ENCODE measurements around the gene FSIP1. TPM values are rescaled to one million over a fixed set of nuclear protein-coding genes. Genes with fewer than 3 reads are reported as not detected.

The FSIP1 gene
- 0.25 TPM for total RNA-seq
- polyA plus RNA-seq = 1 to 10 TPM in 1 of 4 donors, under 1 TPM in 3; 0.08 to 1.1 (median 0.14) TPM

DNA sequence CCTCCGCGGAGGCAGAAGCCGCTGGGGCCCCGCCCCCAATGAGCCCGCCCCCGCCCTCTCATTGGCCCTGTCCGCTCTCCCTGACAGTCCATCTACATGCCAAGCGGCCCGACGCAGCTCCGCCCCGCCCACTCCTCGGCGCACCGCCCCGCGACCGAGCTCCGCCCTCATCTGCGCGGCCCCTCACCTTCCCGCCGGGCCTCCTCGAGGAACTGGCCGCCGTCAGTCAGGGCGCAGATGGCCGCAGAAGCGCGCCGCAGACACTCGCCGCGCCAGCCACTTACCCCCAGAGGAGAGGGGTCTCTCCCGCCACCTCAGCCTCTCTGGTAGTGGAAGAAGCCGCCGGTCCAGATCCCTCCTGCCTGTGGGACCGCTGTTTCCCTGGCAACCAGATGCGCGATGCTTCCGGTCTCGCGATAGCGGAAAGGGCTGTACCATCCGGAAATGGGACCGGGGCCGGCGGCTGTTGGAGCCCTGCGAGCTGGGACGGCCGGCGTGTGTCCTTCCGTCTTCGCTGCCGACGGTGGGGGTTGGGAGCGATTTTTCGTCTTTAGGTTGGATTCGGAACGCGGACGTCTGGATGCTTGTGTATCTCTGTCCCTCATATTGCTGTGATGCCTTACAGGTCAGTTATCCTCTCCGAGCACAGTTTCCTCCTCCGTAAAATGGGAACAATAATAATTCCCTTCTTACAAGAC, at the start of gene FSIP1:
FSIP1 (minus strand) TSS at position 401 of the 698 bp plus-strand sequence. CDS start 6,317 bp downstream, outside the sequence.
- Mint-ChIP-seq H3K27me3 (peaks cover 8% of the 10 kb centered on the region), H3K36me3 (no peaks in the 10 kb centered on the region), H3K4me1 (peaks cover 24 to 59% (median 38%) of the 10 kb centered on the region in 4 donors), H3K4me3 (peak within 1 kb of the TSS; percentile 94 to 97 (median 96)), H3K27ac (peak within 1 kb of the TSS; percentile 74 to 93 (median 90)), H3K9me3 (peaks cover 0 to 1% (median 0%) of the 10 kb centered on the region in 7 donors)
- DNase-seq (peak; percentile 91 to 98 (median 97)), ATAC-seq (ENCODE audit: low read depth in 2 of 2) (peak; percentile 99 to 100)
- Histone ChIP-seq H3K27ac (ENCODE audit: insufficient read depth, low read length, poor library complexity, severe bottlenecking) (peak within 1 kb of the TSS; percentile 73), H3K36me3 (ENCODE audit: control insufficient read depth, insufficient read depth, low read length) (no peaks in the 10 kb centered on the region), H3K27me3 (ENCODE audit: control insufficient read depth, insufficient read depth, low read length) (peaks cover 5% of the 10 kb centered on the region), H3K9me3 (ENCODE audit: control insufficient read depth in 2 of 2, low read length in 2 of 2) (no peaks in the 10 kb centered on the region), H3K4me1 (ENCODE audit: control insufficient read depth, insufficient read depth, low read length, poor library complexity, severe bottlenecking) (peaks cover 22% of the 10 kb centered on the region), H3K4me3 (ENCODE audit: low read depth, low read length) (peak within 1 kb of the TSS; percentile 97)

DNA sequence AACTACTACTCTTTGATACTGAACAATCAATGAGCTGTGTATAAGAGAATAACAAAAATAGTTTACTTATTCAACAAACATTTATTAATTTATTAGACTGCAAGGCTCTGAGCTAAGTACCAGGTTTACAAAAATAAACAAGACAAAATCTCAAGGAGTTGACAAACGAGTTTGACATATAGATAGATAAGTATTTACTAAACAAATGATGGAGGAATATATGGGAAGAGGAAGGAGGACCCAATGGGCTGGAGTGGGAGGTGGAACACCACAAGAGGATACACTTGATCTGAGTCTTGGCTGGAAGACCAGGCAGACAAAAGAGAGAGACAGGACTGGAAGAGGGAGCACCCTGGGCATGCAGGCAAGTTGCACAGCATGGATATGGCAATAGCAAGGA, 47.5 kb upstream of the FSIP1 start:
- Mint-ChIP-seq H3K4me3 (no peak overlapping the region), H3K9me3 (peaks cover 0 to 3% (median 0%) of the 10 kb centered on the region in 7 donors), H3K27me3 (peaks cover 53% of the 10 kb centered on the region), H3K27ac (no peak overlapping the region), H3K4me1 (peaks cover 0 to 4% (median 0%) of the 10 kb centered on the region in 4 donors), H3K36me3 (no peaks in the 10 kb centered on the region)
- H3K4me3 ChIP-seq (ENCODE audit: low read depth, low read length) = no peak overlapping the region
- no peak overlapping the region for H3K27ac ChIP-seq (ENCODE audit: insufficient read depth, low read length, poor library complexity, severe bottlenecking)
- no peaks in the 10 kb centered on the region for H3K4me1 ChIP-seq (ENCODE audit: control insufficient read depth, insufficient read depth, low read length, poor library complexity, severe bottlenecking)
- peaks cover 27% of the 10 kb centered on the region for H3K27me3 ChIP-seq (ENCODE audit: control insufficient read depth, insufficient read depth, low read length)
- DNase-seq (no peak), ATAC-seq (ENCODE audit: low read depth in 2 of 2) (no peak)
- no peaks in the 10 kb centered on the region for H3K9me3 ChIP-seq (ENCODE audit: control insufficient read depth in 2 of 2, low read length in 2 of 2)
- no peaks in the 10 kb centered on the region for H3K36me3 ChIP-seq (ENCODE audit: control insufficient read depth, insufficient read depth, low read length)

DNA sequence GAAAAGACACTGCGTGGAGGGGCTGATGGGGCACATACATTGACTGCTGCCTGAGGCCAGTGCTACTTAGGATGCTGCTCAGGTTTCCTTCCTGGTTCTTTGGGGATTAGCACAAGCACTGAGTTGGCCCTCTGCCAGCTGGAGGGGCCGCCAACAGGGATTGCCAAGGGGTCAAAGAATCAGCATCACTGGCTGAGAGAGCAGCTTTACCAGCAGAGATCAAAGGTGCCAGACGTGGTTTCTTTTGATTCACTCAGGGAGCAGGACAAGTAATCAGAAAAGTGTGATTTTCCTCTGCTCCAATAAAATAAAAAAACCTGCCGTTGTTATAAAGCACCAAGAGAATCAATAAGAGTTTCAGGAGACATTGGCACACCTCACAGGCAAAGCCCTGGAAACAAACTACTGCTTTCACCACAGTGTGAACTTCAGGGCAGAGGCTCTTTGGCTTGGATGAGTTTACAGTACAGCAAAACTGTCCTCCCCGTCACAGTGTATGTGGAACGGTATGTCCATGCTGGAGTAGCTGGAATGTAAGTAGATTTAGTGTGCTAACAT, 45.8 kb upstream of the FSIP1 start:
- no peak overlapping the region for H3K4me3 ChIP-seq (ENCODE audit: low read depth, low read length)
- ATAC-seq (ENCODE audit: low read depth in 2 of 2) (no peak), DNase-seq (no peak)
- H3K36me3 Mint-ChIP-seq = no peaks in the 10 kb centered on the region
- H3K4me1 ChIP-seq (ENCODE audit: control insufficient read depth, insufficient read depth, low read length, poor library complexity, severe bottlenecking) = no peaks in the 10 kb centered on the region
- peaks cover 0 to 5% (median 0%) of the 10 kb centered on the region in 7 donors for H3K9me3 Mint-ChIP-seq
- no peaks in the 10 kb centered on the region for H3K36me3 ChIP-seq (ENCODE audit: control insufficient read depth, insufficient read depth, low read length)
- H3K27me3 Mint-ChIP-seq = peaks cover 56% of the 10 kb centered on the region
- H3K4me1 Mint-ChIP-seq = peaks cover 0 to 4% (median 0%) of the 10 kb centered on the region in 4 donors
- H3K4me3 Mint-ChIP-seq = no peak overlapping the region
- peaks cover 26% of the 10 kb centered on the region for H3K27me3 ChIP-seq (ENCODE audit: control insufficient read depth, insufficient read depth, low read length)
- H3K27ac Mint-ChIP-seq = no peak overlapping the region
- no peaks in the 10 kb centered on the region for H3K9me3 ChIP-seq (ENCODE audit: control insufficient read depth in 2 of 2, low read length in 2 of 2)
- no peak overlapping the region for H3K27ac ChIP-seq (ENCODE audit: insufficient read depth, low read length, poor library complexity, severe bottlenecking)

DNA sequence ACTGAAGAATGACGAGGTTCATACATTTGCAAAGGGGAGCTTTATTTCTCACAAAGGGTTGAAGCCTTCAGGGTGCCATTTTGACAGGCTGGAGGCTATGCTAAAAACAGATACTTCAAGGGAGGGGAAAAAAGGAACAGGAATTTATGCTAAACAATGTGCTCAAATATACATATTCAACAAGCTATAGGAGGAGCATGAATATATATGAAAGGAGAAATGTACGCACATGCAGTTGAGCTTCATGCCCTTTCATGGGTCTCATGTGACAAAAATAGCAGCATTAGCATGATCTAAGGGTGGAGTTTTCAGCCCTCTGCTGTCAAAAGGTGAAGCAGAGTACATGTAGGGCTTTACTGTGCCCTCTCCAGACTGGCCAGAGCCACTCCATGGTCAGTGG, 44.3 kb upstream of the FSIP1 start:
- Mint-ChIP-seq H3K4me1 (peaks cover 0 to 4% (median 0%) of the 10 kb centered on the region in 4 donors), H3K27me3 (peaks cover 52% of the 10 kb centered on the region), H3K36me3 (no peaks in the 10 kb centered on the region), H3K27ac (no peak overlapping the region), H3K9me3 (peaks cover 0 to 5% (median 0%) of the 10 kb centered on the region in 7 donors), H3K4me3 (no peak overlapping the region)
- no peak for ATAC-seq (ENCODE audit: low read depth in 2 of 2)
- Histone ChIP-seq H3K36me3 (ENCODE audit: control insufficient read depth, insufficient read depth, low read length) (no peaks in the 10 kb centered on the region), H3K4me1 (ENCODE audit: control insufficient read depth, insufficient read depth, low read length, poor library complexity, severe bottlenecking) (no peaks in the 10 kb centered on the region), H3K27me3 (ENCODE audit: control insufficient read depth, insufficient read depth, low read length) (peaks cover 23% of the 10 kb centered on the region), H3K4me3 (ENCODE audit: low read depth, low read length) (no peak overlapping the region), H3K9me3 (ENCODE audit: control insufficient read depth in 2 of 2, low read length in 2 of 2) (no peaks in the 10 kb centered on the region), H3K27ac (ENCODE audit: insufficient read depth, low read length, poor library complexity, severe bottlenecking) (no peak overlapping the region)
- DNase-seq = no peak

GRCh38 chr15:39823634-39824033, 41.0 kb upstream of the FSIP1 start:
- H3K9me3 ChIP-seq (ENCODE audit: control insufficient read depth in 2 of 2, low read length in 2 of 2) = no peaks in the 10 kb centered on the region
- H3K27ac Mint-ChIP-seq = no peak overlapping the region
- no peak overlapping the region for H3K4me3 ChIP-seq (ENCODE audit: low read depth, low read length)

DNA sequence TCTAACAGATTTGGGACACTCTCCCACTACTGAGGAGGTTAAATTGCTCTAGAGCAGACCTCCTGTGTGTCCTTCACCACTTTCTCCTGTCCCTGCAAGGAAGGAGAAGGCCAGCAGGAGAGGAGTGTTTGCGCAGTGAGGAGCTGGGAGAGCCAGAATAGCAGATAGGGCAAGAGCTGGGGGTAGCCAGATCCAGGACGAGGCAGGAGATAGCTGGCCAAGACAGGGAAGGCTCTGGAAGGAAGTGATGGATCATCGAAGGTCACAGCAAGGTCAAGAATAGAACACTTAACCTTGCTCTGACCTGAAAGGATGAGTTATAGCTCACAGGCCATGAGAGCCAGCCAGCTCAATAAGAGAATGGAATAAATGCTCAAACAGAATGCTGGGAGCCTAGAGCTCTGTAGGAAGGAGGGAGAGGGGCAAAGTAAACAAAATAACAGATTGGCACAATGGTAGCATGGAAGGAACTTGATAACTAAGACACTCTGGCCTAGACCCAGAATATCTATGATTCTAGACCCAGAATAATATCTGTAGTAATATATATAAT, 37.5 kb upstream of the FSIP1 start:
- Mint-ChIP-seq H3K9me3 (peaks cover 0 to 4% (median 0%) of the 10 kb centered on the region in 7 donors), H3K4me1 (no peaks in the 10 kb centered on the region), H3K36me3 (no peaks in the 10 kb centered on the region), H3K27me3 (peaks cover 32% of the 10 kb centered on the region), H3K4me3 (no peak overlapping the region), H3K27ac (no peak overlapping the region)
- Histone ChIP-seq H3K4me1 (ENCODE audit: control insufficient read depth, insufficient read depth, low read length, poor library complexity, severe bottlenecking) (no peaks in the 10 kb centered on the region), H3K4me3 (ENCODE audit: low read depth, low read length) (no peak overlapping the region), H3K36me3 (ENCODE audit: control insufficient read depth, insufficient read depth, low read length) (no peaks in the 10 kb centered on the region), H3K9me3 (ENCODE audit: control insufficient read depth in 2 of 2, low read length in 2 of 2) (no peaks in the 10 kb centered on the region), H3K27ac (ENCODE audit: insufficient read depth, low read length, poor library complexity, severe bottlenecking) (no peak overlapping the region), H3K27me3 (ENCODE audit: control insufficient read depth, insufficient read depth, low read length) (peaks cover 3% of the 10 kb centered on the region)
- DNase-seq (no peak), ATAC-seq (ENCODE audit: low read depth in 2 of 2) (no peak)

More at GRCh38 chr15:39823634-39824033, 41.0 kb upstream of the FSIP1 start:
- Histone ChIP-seq H3K27me3 (ENCODE audit: control insufficient read depth, insufficient read depth, low read length) (peaks cover 9% of the 10 kb centered on the region), H3K36me3 (ENCODE audit: control insufficient read depth, insufficient read depth, low read length) (no peaks in the 10 kb centered on the region), H3K27ac (ENCODE audit: insufficient read depth, low read length, poor library complexity, severe bottlenecking) (no peak overlapping the region), H3K4me1 (ENCODE audit: control insufficient read depth, insufficient read depth, low read length, poor library complexity, severe bottlenecking) (no peaks in the 10 kb centered on the region)
- H3K36me3 Mint-ChIP-seq = no peaks in the 10 kb centered on the region
- H3K4me1 Mint-ChIP-seq = no peaks in the 10 kb centered on the region
- peaks cover 46% of the 10 kb centered on the region for H3K27me3 Mint-ChIP-seq
- DNase-seq (no peak), ATAC-seq (ENCODE audit: low read depth in 2 of 2) (no peak)
- H3K9me3 Mint-ChIP-seq = peaks cover 0 to 5% (median 0%) of the 10 kb centered on the region in 7 donors
- no peak overlapping the region for H3K4me3 Mint-ChIP-seq

DNA sequence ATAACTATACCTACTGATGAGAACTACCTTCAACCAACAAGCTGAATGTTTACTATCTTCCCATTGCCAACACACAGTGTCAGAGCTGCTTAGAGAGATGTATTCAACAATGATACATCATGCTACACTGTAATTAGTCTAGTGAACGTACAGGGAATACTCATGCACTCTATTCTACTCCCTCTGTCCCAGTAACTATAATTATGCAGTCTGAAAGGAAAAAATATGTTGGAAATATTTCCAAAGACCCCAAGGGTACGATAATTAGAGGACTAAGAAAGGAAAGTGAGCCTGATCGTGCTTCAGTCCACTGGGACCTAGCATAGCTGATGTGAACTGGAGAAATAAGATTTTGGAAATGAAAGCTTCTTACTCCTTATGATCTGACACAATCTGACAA, 36.9 kb upstream of the FSIP1 start:
- no peak overlapping the region for H3K27ac Mint-ChIP-seq
- no peak overlapping the region for H3K27ac ChIP-seq (ENCODE audit: insufficient read depth, low read length, poor library complexity, severe bottlenecking)
- no peak for ATAC-seq (ENCODE audit: low read depth in 2 of 2)
- H3K27me3 Mint-ChIP-seq = peaks cover 37% of the 10 kb centered on the region
- no peak for DNase-seq
- H3K36me3 ChIP-seq (ENCODE audit: control insufficient read depth, insufficient read depth, low read length) = no peaks in the 10 kb centered on the region
- H3K4me1 Mint-ChIP-seq = no peaks in the 10 kb centered on the region
- H3K4me3 Mint-ChIP-seq = no peak overlapping the region
- H3K9me3 ChIP-seq (ENCODE audit: control insufficient read depth in 2 of 2, low read length in 2 of 2) = no peaks in the 10 kb centered on the region
- peaks cover 3% of the 10 kb centered on the region for H3K27me3 ChIP-seq (ENCODE audit: control insufficient read depth, insufficient read depth, low read length)
- no peaks in the 10 kb centered on the region for H3K4me1 ChIP-seq (ENCODE audit: control insufficient read depth, insufficient read depth, low read length, poor library complexity, severe bottlenecking)
- no peak overlapping the region for H3K4me3 ChIP-seq (ENCODE audit: low read depth, low read length)
- no peaks in the 10 kb centered on the region for H3K36me3 Mint-ChIP-seq
- H3K9me3 Mint-ChIP-seq = peaks cover 0 to 4% (median 0%) of the 10 kb centered on the region in 7 donors
